ENCODE measurements around the gene SCEL. TPM values are rescaled to one million over a fixed set of nuclear protein-coding genes. Genes with fewer than 3 reads are reported as not detected.
A peak's percentile ranks its signal among the peaks of the same experiment; 100 is the strongest.

SCEL gene, protein sequence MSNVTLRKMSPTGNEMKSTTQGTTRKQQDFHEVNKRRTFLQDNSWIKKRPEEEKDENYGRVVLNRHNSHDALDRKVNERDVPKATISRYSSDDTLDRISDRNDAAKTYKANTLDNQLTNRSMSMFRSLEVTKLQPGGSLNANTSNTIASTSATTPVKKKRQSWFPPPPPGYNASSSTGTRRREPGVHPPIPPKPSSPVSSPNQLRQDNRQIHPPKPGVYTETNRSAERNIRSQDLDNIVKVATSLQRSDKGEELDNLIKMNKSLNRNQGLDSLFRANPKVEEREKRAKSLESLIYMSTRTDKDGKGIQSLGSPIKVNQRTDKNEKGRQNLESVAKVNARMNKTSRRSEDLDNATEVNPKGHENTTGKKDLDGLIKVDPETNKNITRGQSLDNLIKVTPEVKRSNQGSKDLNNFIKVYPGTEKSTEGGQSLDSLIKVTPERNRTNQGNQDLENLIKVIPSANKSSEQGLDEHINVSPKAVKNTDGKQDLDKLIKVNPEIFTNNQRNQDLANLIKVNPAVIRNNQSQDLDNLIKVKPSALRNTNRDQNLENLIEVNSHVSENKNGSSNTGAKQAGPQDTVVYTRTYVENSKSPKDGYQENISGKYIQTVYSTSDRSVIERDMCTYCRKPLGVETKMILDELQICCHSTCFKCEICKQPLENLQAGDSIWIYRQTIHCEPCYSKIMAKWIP
- 1.0 and 1.4 TPM in 2 replicates for polyA plus RNA-seq (2011; rRNA removed)
- 0.06 and 0.13 TPM in 2 replicates for polyA plus RNA-seq (2012; cell fraction: cytosol; rRNA removed)
- polyA plus RNA-seq (2012; cell fraction: nucleus; rRNA removed): 0.07 and 0.11 TPM in 2 replicates
- polyA plus RNA-seq (2017; fragmentation: RNase III; extraction: RNeasy Plus Mini Kit Qiagen cat#74134 plus additional on column Dnase treatment): 0.06 to 0.17 TPM (median 0.17 TPM) in 3 replicates
- 0.24 and 0.58 TPM in 2 replicates for polyA minus RNA-seq (2011; rRNA and poly(A)+ RNA removed)

- FAIRE-seq (no peak), ATAC-seq (peak in 1 of 2 experiments; percentile 33; a peak in 1 of 6 replicates), DNase-seq (ENCODE audit: low read depth in 1 of 2, low spot score in 1 of 2) (no peak)
- Histone ChIP-seq H3K4me1 (peaks cover 27% of the 10 kb centered on the region; the same call in 2 of the 3 replicates), H3K4me2 (peak within 1 kb of the TSS; percentile 46), H3K27ac (peak within 1 kb of the TSS in 1 of 2 experiments; percentile 49; a peak in 1 of 6 replicates), H3K4me3 (no peak within 1 kb of the TSS), H3K9me3 (no peaks in the 10 kb centered on the region)
- 29% methylated on average over 1 of the region's 1 CpG for WGBS (ENCODE audit: missing lambda C conversion rate)
- CTCF ChIA-PET: no interaction called here
- TF ChIP-seq HEYL (CRISPR knock-in tag; IDR thresholded peaks at IDR 0.05): no peak
- TF ChIP-seq PHF8 (IDR thresholded peaks at IDR 0.05; ENCODE audit: borderline replicate concordance, low read depth): no peak
- TF ChIP-seq POLR2AphosphoS2 (conservative IDR thresholded peaks at IDR 0.05; ENCODE audit: low read length): no peak
- no peak for TF ChIP-seq KDM1A (IDR thresholded peaks at IDR 0.05; ENCODE audit: low read depth)
- no peak for TF ChIP-seq ESRRA (IDR thresholded peaks at IDR 0.05; ENCODE audit: borderline replicate concordance, low read length)
- no peak for TF ChIP-seq ELK1 (IDR thresholded peaks at IDR 0.05; ENCODE audit: low read depth, low read length)
- no peak for TF ChIP-seq SREBF2 (IDR thresholded peaks at IDR 0.05)
- TF ChIP-seq PBX3 (IDR thresholded peaks at IDR 0.05): no peak
- POLR2A ChIA-PET: no interaction called here
Observed at GRCh38 chr13:77535448-77535847, at the start of gene SCEL. SCEL (plus strand) TSS chr13:77535706; CDS start chr13:77555876, 20,170 bp downstream.

- no peak for DNase-seq (ENCODE audit: low read depth in 1 of 2, low spot score in 1 of 2)
- POLR2A ChIA-PET: no interaction called here
- 61% methylated on average over 4 of the region's 4 CpGs for WGBS (ENCODE audit: missing lambda C conversion rate)
- CTCF ChIA-PET: interaction anchor here (0.6 to 3.1 kb wide), 3 partner anchors 10 to 18 kb away, joined by 3 to 13 read pairs (median 5); no protein-coding TSS in a partner anchor
- Histone ChIP-seq H3K4me3 (no peak overlapping the region), H3K9me3 (no peaks in the 10 kb centered on the region), H3K27ac (no peak overlapping the region), H3K4me2 (no peak overlapping the region), H3K4me1 (no peaks in the 10 kb centered on the region)
- FAIRE-seq: no peak
- ATAC-seq: 0 out of 6 replicates have a peak, but pooled peaks of 1 of the 2 experiments have one; percentile 33
- TF ChIP-seq NPAS2 (CRISPR knock-in tag; IDR thresholded peaks at IDR 0.05; ENCODE audit: borderline replicate concordance) (no peak), KDM5A (IDR thresholded peaks at IDR 0.05) (no peak), ELK1 (IDR thresholded peaks at IDR 0.05; ENCODE audit: low read depth, low read length) (no peak), ZC3H11A (IDR thresholded peaks at IDR 0.05) (no peak), CBX2 (IDR thresholded peaks at IDR 0.05; ENCODE audit: borderline replicate concordance, low read depth) (no peak), CHD2 (IDR thresholded peaks at IDR 0.05; ENCODE audit: low read length, partially characterized antibody) (no peak), PBX3 (IDR thresholded peaks at IDR 0.05) (no peak), ZSCAN20 (CRISPR knock-in tag; IDR thresholded peaks at IDR 0.05) (no peak), TP53 (CRISPR knock-in tag; IDR thresholded peaks at IDR 0.05) (no peak), SREBF2 (IDR thresholded peaks at IDR 0.05) (no peak), ESRRA (IDR thresholded peaks at IDR 0.05; ENCODE audit: borderline replicate concordance, low read length) (no peak), REST (IDR thresholded peaks at IDR 0.05) (no peak), POLR2AphosphoS2 (conservative IDR thresholded peaks at IDR 0.05; ENCODE audit: low read length) (no peak), EHMT2 (IDR thresholded peaks at IDR 0.05; ENCODE audit: low read depth) (no peak), CHD4 (IDR thresholded peaks at IDR 0.05; ENCODE audit: borderline replicate concordance) (no peak)
- TF ChIP-seq, protein P1, sequence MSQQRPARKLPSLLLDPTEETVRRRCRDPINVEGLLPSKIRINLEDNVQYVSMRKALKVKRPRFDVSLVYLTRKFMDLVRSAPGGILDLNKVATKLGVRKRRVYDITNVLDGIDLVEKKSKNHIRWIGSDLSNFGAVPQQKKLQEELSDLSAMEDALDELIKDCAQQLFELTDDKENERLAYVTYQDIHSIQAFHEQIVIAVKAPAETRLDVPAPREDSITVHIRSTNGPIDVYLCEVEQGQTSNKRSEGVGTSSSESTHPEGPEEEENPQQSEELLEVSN (IDR thresholded peaks at IDR 0.05; ENCODE audit: borderline replicate concordance, low read depth): no peak
- TF ChIP-seq, protein P2, sequence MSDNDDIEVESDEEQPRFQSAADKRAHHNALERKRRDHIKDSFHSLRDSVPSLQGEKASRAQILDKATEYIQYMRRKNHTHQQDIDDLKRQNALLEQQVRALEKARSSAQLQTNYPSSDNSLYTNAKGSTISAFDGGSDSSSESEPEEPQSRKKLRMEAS (IDR thresholded peaks at IDR 0.05): no peak
Observed at GRCh38 chr13:77489566-77490337, 45.8 kb upstream of the SCEL start.
